SU-DHL-6 (cell line): ENCODE measurements around the gene NPC1.

ENCODE experiments used
- H2AFZ ChIP-seq: fragments of 200-600 bp; sonication (generic); 2 replicates; pipeline ENCODE4 v1.6.1; 2014; ENCODE audit warnings: low read depth, mild to moderate bottlenecking, moderate library complexity, mixed read lengths, antibody characterized with exemption, low read length; ENCODE audit not compliant: severe bottlenecking
- H3F3A ChIP-seq: fragments of 200-600 bp; shearing (Covaris generic); 2 replicates; pipeline ENCODE4 v1.6.0; 2016; ENCODE audit warnings: antibody characterized with exemption, mild to moderate bottlenecking; ENCODE audit not compliant: insufficient read depth
- H3K27ac ChIP-seq: fragments of 200-600 bp; sonication (generic); 2 replicates; pipeline ENCODE4 v1.5.1; 2016; ENCODE audit warnings: low read depth, mild to moderate bottlenecking, low read length, moderate library complexity, mixed read lengths
- H3K27me3 ChIP-seq: fragments of 200-600 bp; sonication (generic), shearing (Covaris generic); 2 replicates; pipeline ENCODE4 v1.6.0; 2014; ENCODE audit warnings: mild to moderate bottlenecking, low read length
- H3K36me3 ChIP-seq: fragments of 200-600 bp; sonication (generic); 2 replicates; pipeline ENCODE4 v1.6.1; 2014; ENCODE audit warnings: mild to moderate bottlenecking, low read length, mixed read lengths
- H3K4me2 ChIP-seq: fragments of 300-600, 200-600 bp; shearing (Covaris generic), sonication (generic); 2 replicates; pipeline ENCODE4 v1.6.0; 2014; ENCODE audit warnings: low read length, low read depth, mild to moderate bottlenecking; ENCODE audit not compliant: poor library complexity, severe bottlenecking
- H3K4me3 ChIP-seq: fragments of 200-600 bp; sonication (generic); 2 replicates; pipeline ENCODE4 v1.5.1; 2014; ENCODE audit warnings: antibody characterized with exemption, low read length, mild to moderate bottlenecking, mixed read lengths; ENCODE audit not compliant: insufficient read depth, poor library complexity, severe bottlenecking
- H3K79me2 ChIP-seq: fragments of 200-600 bp; sonication (generic); 2 replicates; pipeline ENCODE4 v1.6.1; 2014; ENCODE audit warnings: mild to moderate bottlenecking, low read length, moderate library complexity; ENCODE audit not compliant: insufficient read depth
- H3K9ac ChIP-seq: fragments of 200-600 bp; sonication (generic); 2 replicates; pipeline ENCODE4 v1.7.0; 2014; ENCODE audit warnings: mild to moderate bottlenecking, low read length
- H3K9me2 ChIP-seq: fragments of 200-600 bp; sonication (generic); replicated peaks from 2 replicates; pipeline ENCODE4 v1.6.1; 2014; ENCODE audit warnings: low read length; ENCODE audit not compliant: insufficient read depth
- H3K9me3 ChIP-seq: fragments of 200-600 bp; sonication (generic); 2 replicates; pipeline ENCODE4 v1.6.1; 2014; ENCODE audit warnings: low read length, mixed read lengths; ENCODE audit not compliant: insufficient read depth
- H4K20me1 ChIP-seq: fragments of 200-600 bp; sonication (generic); 2 replicates; pipeline ENCODE4 v1.6.1; 2014; ENCODE audit warnings: low read depth, mild to moderate bottlenecking, antibody characterized with exemption, low read length, moderate library complexity, mixed read lengths
- CTCF ChIP-seq: fragments of 200-600 bp; sonication (generic); IDR thresholded peaks from one replicate; pipeline ENCODE4 v1.5.1; 2017; ENCODE audit warnings: antibody characterized with exemption, mild to moderate bottlenecking, low read length, moderate library complexity; ENCODE audit not compliant: insufficient read depth, poor library complexity, severe bottlenecking
- EZH2phosphoT487 ChIP-seq: fragments of 200-600 bp; sonication (generic), shearing (Covaris generic); conservative IDR thresholded peaks from 2 replicates; pipeline ENCODE4 v1.6.1; 2018; ENCODE audit warnings: mild to moderate bottlenecking, antibody characterized with exemption, low read length, moderate library complexity, mixed read lengths

The NPC1 gene

GRCh38 chr18:23484561-23485182, 101.6 kb downstream of the NPC1 start:
- Histone ChIP-seq H3K9ac (no peak overlapping the region), H2AFZ (no peak overlapping the region), H3K27me3 (no peaks in the 10 kb centered on the region), H3K36me3 (peaks cover 24% of the 10 kb centered on the region), H3K4me3 (no peak overlapping the region), H3F3A (peaks cover 83% of the 10 kb centered on the region), H4K20me1 (no peaks in the 10 kb centered on the region), H3K79me2 (no peaks in the 10 kb centered on the region), H3K9me3 (no peaks in the 10 kb centered on the region), H3K27ac (peak overlapping the region; percentile 46), H3K9me2 (no peaks in the 10 kb centered on the region), H3K4me2 (no peak overlapping the region)
- TF ChIP-seq EZH2phosphoT487 (no peak), CTCF (no peak)
